Measurements from ENCODE around the gene PCOLCE2. TPM values are rescaled to one million over a fixed set of nuclear protein-coding genes. Genes with fewer than 3 reads are reported as not detected.

Gene PCOLCE2
- total RNA-seq, 2 donors from 2014 or later: 79.1 to 148 TPM

- H3K4me3 ChIP-seq: no peak overlapping the region
- no peaks in the 10 kb centered on the region for H3K36me3 ChIP-seq
- TF ChIP-seq CTCF (IDR thresholded peaks at IDR 0.05): no peak
- H3K27ac ChIP-seq: no peak overlapping the region
- H3K9me3 ChIP-seq: no peaks in the 10 kb centered on the region
- H3K27me3 ChIP-seq: no peaks in the 10 kb centered on the region
- no peak for DNase-seq (ENCODE audit: low spot score)
- H3K4me1 ChIP-seq: peaks cover 0 to 22% of the 10 kb centered on the region in 2 donors
Observed at GRCh38 chr3:142916605-142917004, 27.7 kb upstream of the PCOLCE2 start.

GRCh38 chr3:142915636-142916035 lies 26.8 kb upstream of the PCOLCE2 start:
- TF ChIP-seq CTCF (IDR thresholded peaks at IDR 0.05): no peak
- H3K36me3 ChIP-seq: no peaks in the 10 kb centered on the region
- no peaks in the 10 kb centered on the region for H3K27me3 ChIP-seq
- H3K4me1 ChIP-seq: peaks cover 0 to 27% of the 10 kb centered on the region in 2 donors
- H3K9me3 ChIP-seq: no peaks in the 10 kb centered on the region
- H3K27ac ChIP-seq: no peak overlapping the region
- no peak overlapping the region for H3K4me3 ChIP-seq
- DNase-seq (ENCODE audit: low spot score): no peak

- Histone ChIP-seq H3K36me3 (no peaks in the 10 kb centered on the region), H3K4me3 (no peak overlapping the region), H3K4me1 (peaks cover 0 to 31% of the 10 kb centered on the region in 2 donors), H3K27ac (peak overlapping the region in 1 of 2 donors; percentile 53), H3K9me3 (no peaks in the 10 kb centered on the region), H3K27me3 (no peaks in the 10 kb centered on the region)
- no peak for DNase-seq (ENCODE audit: low spot score)
- TF ChIP-seq CTCF (IDR thresholded peaks at IDR 0.05): no peak
Observed at GRCh38 chr3:142914286-142914811, 25.5 kb upstream of the PCOLCE2 start.

- no peak for DNase-seq (ENCODE audit: low spot score)
- no peak overlapping the region for H3K4me3 ChIP-seq
- H3K4me1 ChIP-seq: peaks cover 0 to 31% of the 10 kb centered on the region in 2 donors
- H3K27ac ChIP-seq: peak overlapping the region; percentile 53 to 56
- no peaks in the 10 kb centered on the region for H3K36me3 ChIP-seq
- TF ChIP-seq CTCF (IDR thresholded peaks at IDR 0.05): no peak
- H3K27me3 ChIP-seq: no peaks in the 10 kb centered on the region
- H3K9me3 ChIP-seq: no peaks in the 10 kb centered on the region
Observed at GRCh38 chr3:142913432-142913831, 24.5 kb upstream of the PCOLCE2 start.

GRCh38 chr3:142912402-142913172 lies 23.7 kb upstream of the PCOLCE2 start:
- no peaks in the 10 kb centered on the region for H3K9me3 ChIP-seq
- H3K36me3 ChIP-seq: no peaks in the 10 kb centered on the region
- H3K27me3 ChIP-seq: no peaks in the 10 kb centered on the region
- no peak for TF ChIP-seq CTCF (IDR thresholded peaks at IDR 0.05)
- peaks cover 0 to 31% of the 10 kb centered on the region in 2 donors for H3K4me1 ChIP-seq
- no peak for DNase-seq (ENCODE audit: low spot score)
- peak overlapping the region; percentile 53 to 56 for H3K27ac ChIP-seq
- no peak overlapping the region for H3K4me3 ChIP-seq

Data from right atrium auricular region (tissue), 2 donors.